WTC11 (cell line): ENCODE data around the gene POP4. TPM values are rescaled to one million over a fixed set of nuclear protein-coding genes. Genes with fewer than 3 reads are reported as not detected.

Experiments used
- ATAC-seq: fragments of 200-7000 bp; cut with Tn5 transposase; 2 replicates; pipeline ENCODE4 v1.10.0; 2021; ENCODE audit warnings: mild to moderate bottlenecking, moderate library complexity
- CTCF ChIA-PET: fragments of 300-600 bp; sonication (Branson Sonifier 250); formaldehyde crosslinking; loops from one replicate; lab custom pipeline; 2021; ENCODE audit warnings: antibody characterized with exemption; lab: Charles Lee
- POLR2A ChIA-PET: fragments of 350-600 bp; sonication (Branson Sonifier 250); formaldehyde crosslinking; loops from one replicate; lab custom pipeline; 2021; ENCODE audit warnings: antibody characterized with exemption; lab: Charles Lee
- DNase-seq: peaks from one replicate; pipeline ENCODE4 v3.0.0; 2021; ENCODE audit warnings: low spot score
- H3K27ac Mint-ChIP-seq: 2 replicates; pipeline ENCODE4 v1.8.0; 2021; ENCODE audit warnings: mixed read lengths
- H3K27me3 Mint-ChIP-seq: 2 replicates; pipeline ENCODE4 v1.8.0; 2021; ENCODE audit warnings: low read depth, mild to moderate bottlenecking, moderate library complexity, mixed read lengths
- H3K36me3 Mint-ChIP-seq: 2 replicates; pipeline ENCODE4 v1.8.0; 2021; ENCODE audit warnings: mixed read lengths
- H3K4me1 Mint-ChIP-seq: 2 replicates; pipeline ENCODE4 v1.8.0; 2022; ENCODE audit warnings: mixed read lengths
- H3K4me3 Mint-ChIP-seq: 2 replicates; pipeline ENCODE4 v1.8.0; 2021; ENCODE audit warnings: mild to moderate bottlenecking, moderate library complexity, mixed read lengths
- H3K9me3 Mint-ChIP-seq: 2 replicates; pipeline ENCODE4 v1.8.0; 2021; ENCODE audit warnings: mixed read lengths
- ATF1 ChIP-seq: sonication (generic); formaldehyde crosslinking; IDR thresholded peaks from 2 replicates; pipeline ENCODE4 v1.8.1; 2023; ENCODE audit warnings: mild to moderate bottlenecking, moderate library complexity, missing genetic modification reagents
- CBFB ChIP-seq: sonication (generic); formaldehyde crosslinking; IDR thresholded peaks from 2 replicates; pipeline ENCODE4 v1.8.1; 2022; ENCODE audit warnings: mild to moderate bottlenecking, low read depth, missing genetic modification reagents
- CREM ChIP-seq: sonication (generic); formaldehyde crosslinking; IDR thresholded peaks from 2 replicates; pipeline ENCODE4 v1.8.1; 2022; ENCODE audit warnings: mild to moderate bottlenecking, missing genetic modification reagents, moderate library complexity
- ETV6 ChIP-seq: sonication (generic); formaldehyde crosslinking; IDR thresholded peaks from 2 replicates; pipeline ENCODE4 v1.8.1; 2022; ENCODE audit warnings: mild to moderate bottlenecking, missing genetic modification reagents
- FOXP1 ChIP-seq: sonication (generic); formaldehyde crosslinking; IDR thresholded peaks from 2 replicates; pipeline ENCODE4 v1.8.0; 2022; ENCODE audit warnings: missing genetic modification reagents, mild to moderate bottlenecking, moderate library complexity, borderline replicate concordance
- NFYB ChIP-seq: sonication (generic); formaldehyde crosslinking; conservative IDR thresholded peaks from 2 replicates; pipeline ENCODE4 v1.8.0; 2022; ENCODE audit warnings: low read depth, missing genetic modification reagents
- SOX15 ChIP-seq: fragments of 250-450 bp; sonication (Bioruptor Pico); IDR thresholded peaks from 2 replicates; pipeline ENCODE4 v1.9.0; 2021; ENCODE audit warnings: mild to moderate bottlenecking
- SP1 ChIP-seq: sonication (generic); formaldehyde crosslinking; conservative IDR thresholded peaks from 2 replicates; pipeline ENCODE4 v1.8.1; 2022; ENCODE audit warnings: missing genetic modification reagents
- TCF7 ChIP-seq: sonication (generic); formaldehyde crosslinking; IDR thresholded peaks from 2 replicates; pipeline ENCODE4 v1.8.0; 2022; ENCODE audit warnings: mild to moderate bottlenecking, low read depth, missing genetic modification reagents, moderate library complexity
- ZBTB21 ChIP-seq: sonication (generic); formaldehyde crosslinking; IDR thresholded peaks from 2 replicates; pipeline ENCODE4 v1.8.1; 2023; ENCODE audit warnings: mild to moderate bottlenecking, missing genetic modification reagents, borderline replicate concordance
- ZNF396 ChIP-seq: fragments of 250-450 bp; sonication (Bioruptor Pico); IDR thresholded peaks from 2 replicates; pipeline ENCODE4 v1.8.0; 2021; ENCODE audit warnings: mild to moderate bottlenecking, moderate library complexity, borderline replicate concordance
- ZNF416 ChIP-seq: fragments of 250-450 bp; sonication (Bioruptor Pico); IDR thresholded peaks from 2 replicates; pipeline ENCODE4 v1.9.0; 2021; ENCODE audit warnings: mild to moderate bottlenecking, inconsistent platforms
- total RNA-seq: library from RNA; stranded (reverse); gene quantifications from 3 replicates; pipeline ENCODE4 v1.2.3, GENCODE V29; 2021
- TF ChIP-seq, protein P1 (sequence below): sonication (generic); formaldehyde crosslinking; conservative IDR thresholded peaks from 2 replicates; pipeline ENCODE4 v1.8.1; 2023; ENCODE audit warnings: mild to moderate bottlenecking, low read depth, missing genetic modification reagents, moderate library complexity
- TF ChIP-seq, protein P2 (sequence below): fragments of 200-600 bp; IDR thresholded peaks from 2 replicates; pipeline ENCODE4 v1.8.0; 2022; ENCODE audit warnings: antibody characterized with exemption
- TF ChIP-seq, protein P3 (sequence below): sonication (generic); formaldehyde crosslinking; IDR thresholded peaks from 2 replicates; pipeline ENCODE4 v1.8.1; 2023; ENCODE audit warnings: mild to moderate bottlenecking, moderate library complexity, missing genetic modification reagents
- TF ChIP-seq, protein P4 (sequence below): sonication (generic); formaldehyde crosslinking; IDR thresholded peaks from 2 replicates; pipeline ENCODE4 v1.8.1; 2023; ENCODE audit warnings: mild to moderate bottlenecking, missing genetic modification reagents, moderate library complexity
- TF ChIP-seq, protein P5 (sequence below): fragments of 250-450 bp; sonication (Bioruptor Pico); conservative IDR thresholded peaks from 2 replicates; pipeline ENCODE4 v1.9.0; 2021; ENCODE audit warnings: mild to moderate bottlenecking
- TF ChIP-seq, protein P6 (sequence below): sonication (generic); formaldehyde crosslinking; IDR thresholded peaks from 2 replicates; pipeline ENCODE4 v1.8.0; 2023; ENCODE audit warnings: mild to moderate bottlenecking, missing genetic modification reagents

The POP4 gene
- total RNA-seq, 1 experiment from 2014 or later, result 46.7 TPM

DNA sequence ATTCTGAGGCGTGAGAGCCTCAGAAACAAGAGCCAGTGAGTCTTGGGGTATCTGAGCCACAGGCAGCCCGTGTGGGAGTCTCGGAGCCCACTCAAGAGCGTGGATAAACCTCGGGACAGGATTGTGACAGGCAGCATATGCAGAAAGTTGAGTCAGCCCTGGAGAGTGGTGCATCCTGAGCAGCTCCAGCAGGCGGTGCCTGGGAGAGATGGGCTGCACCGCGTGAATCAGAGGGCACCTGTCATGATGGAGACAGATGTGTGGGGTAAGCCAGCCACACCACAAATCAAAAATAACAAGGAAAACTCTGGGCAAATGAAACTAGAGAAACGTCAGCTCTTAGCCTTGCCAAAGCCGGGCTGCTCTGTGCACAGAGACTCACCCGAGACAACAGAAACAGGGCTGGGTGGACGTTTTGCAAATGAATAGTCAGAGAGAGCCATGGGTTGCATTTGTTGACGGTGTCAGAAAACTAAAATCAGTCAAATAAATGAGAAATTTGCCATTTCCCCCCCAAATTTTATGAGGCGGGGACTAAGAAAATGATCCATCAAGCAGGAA lies 30.0 kb upstream of the POP4 start:
- peaks cover 8% of the 10 kb centered on the region; the same call in 1 of the 2 replicates for H3K27me3 Mint-ChIP-seq
- CTCF ChIA-PET, result interaction anchor here (1.3 to 1.5 kb wide), 3 partner anchors 46 to 328 kb away, joined by 3 read pairs; no protein-coding TSS in a partner anchor
- TF ChIP-seq ZNF416 (CRISPR knock-in tag) (no peak), ZBTB21 (no peak), SOX15 (CRISPR knock-in tag) (no peak), FOXP1 (CRISPR knock-in tag) (no peak), CBFB (CRISPR knock-in tag) (no peak), ZNF396 (CRISPR knock-in tag) (no peak), SP1 (CRISPR knock-in tag) (no peak), ATF1 (CRISPR knock-in tag) (no peak), NFYB (no peak)
- TF ChIP-seq, protein P1, sequence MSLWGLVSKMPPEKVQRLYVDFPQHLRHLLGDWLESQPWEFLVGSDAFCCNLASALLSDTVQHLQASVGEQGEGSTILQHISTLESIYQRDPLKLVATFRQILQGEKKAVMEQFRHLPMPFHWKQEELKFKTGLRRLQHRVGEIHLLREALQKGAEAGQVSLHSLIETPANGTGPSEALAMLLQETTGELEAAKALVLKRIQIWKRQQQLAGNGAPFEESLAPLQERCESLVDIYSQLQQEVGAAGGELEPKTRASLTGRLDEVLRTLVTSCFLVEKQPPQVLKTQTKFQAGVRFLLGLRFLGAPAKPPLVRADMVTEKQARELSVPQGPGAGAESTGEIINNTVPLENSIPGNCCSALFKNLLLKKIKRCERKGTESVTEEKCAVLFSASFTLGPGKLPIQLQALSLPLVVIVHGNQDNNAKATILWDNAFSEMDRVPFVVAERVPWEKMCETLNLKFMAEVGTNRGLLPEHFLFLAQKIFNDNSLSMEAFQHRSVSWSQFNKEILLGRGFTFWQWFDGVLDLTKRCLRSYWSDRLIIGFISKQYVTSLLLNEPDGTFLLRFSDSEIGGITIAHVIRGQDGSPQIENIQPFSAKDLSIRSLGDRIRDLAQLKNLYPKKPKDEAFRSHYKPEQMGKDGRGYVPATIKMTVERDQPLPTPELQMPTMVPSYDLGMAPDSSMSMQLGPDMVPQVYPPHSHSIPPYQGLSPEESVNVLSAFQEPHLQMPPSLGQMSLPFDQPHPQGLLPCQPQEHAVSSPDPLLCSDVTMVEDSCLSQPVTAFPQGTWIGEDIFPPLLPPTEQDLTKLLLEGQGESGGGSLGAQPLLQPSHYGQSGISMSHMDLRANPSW, result no peak
- TF ChIP-seq, protein P2, sequence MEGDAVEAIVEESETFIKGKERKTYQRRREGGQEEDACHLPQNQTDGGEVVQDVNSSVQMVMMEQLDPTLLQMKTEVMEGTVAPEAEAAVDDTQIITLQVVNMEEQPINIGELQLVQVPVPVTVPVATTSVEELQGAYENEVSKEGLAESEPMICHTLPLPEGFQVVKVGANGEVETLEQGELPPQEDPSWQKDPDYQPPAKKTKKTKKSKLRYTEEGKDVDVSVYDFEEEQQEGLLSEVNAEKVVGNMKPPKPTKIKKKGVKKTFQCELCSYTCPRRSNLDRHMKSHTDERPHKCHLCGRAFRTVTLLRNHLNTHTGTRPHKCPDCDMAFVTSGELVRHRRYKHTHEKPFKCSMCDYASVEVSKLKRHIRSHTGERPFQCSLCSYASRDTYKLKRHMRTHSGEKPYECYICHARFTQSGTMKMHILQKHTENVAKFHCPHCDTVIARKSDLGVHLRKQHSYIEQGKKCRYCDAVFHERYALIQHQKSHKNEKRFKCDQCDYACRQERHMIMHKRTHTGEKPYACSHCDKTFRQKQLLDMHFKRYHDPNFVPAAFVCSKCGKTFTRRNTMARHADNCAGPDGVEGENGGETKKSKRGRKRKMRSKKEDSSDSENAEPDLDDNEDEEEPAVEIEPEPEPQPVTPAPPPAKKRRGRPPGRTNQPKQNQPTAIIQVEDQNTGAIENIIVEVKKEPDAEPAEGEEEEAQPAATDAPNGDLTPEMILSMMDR, result no peak
- TF ChIP-seq, protein P3, sequence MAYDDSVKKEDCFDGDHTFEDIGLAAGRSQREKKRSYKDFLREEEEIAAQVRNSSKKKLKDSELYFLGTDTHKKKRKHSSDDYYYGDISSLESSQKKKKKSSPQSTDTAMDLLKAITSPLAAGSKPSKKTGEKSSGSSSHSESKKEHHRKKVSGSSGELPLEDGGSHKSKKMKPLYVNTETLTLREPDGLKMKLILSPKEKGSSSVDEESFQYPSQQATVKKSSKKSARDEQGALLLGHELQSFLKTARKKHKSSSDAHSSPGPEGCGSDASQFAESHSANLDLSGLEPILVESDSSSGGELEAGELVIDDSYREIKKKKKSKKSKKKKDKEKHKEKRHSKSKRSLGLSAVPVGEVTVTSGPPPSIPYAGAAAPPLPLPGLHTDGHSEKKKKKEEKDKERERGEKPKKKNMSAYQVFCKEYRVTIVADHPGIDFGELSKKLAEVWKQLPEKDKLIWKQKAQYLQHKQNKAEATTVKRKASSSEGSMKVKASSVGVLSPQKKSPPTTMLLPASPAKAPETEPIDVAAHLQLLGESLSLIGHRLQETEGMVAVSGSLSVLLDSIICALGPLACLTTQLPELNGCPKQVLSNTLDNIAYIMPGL (CRISPR knock-in tag), result no peak
- H3K36me3 Mint-ChIP-seq, result no peaks in the 10 kb centered on the region
- no peak overlapping the region for H3K4me3 Mint-ChIP-seq
- no peak overlapping the region for H3K27ac Mint-ChIP-seq
- peaks cover 19% of the 10 kb centered on the region for H3K4me1 Mint-ChIP-seq
- DNase-seq (no peak), ATAC-seq (peak; percentile 48; the same call in 1 of the 2 replicates)
- POLR2A ChIA-PET, result interaction anchor here (0.6 kb wide), 1 partner anchor 910 kb away, joined by 3 read pairs; no protein-coding TSS in a partner anchor
- no peaks in the 10 kb centered on the region for H3K9me3 Mint-ChIP-seq

DNA sequence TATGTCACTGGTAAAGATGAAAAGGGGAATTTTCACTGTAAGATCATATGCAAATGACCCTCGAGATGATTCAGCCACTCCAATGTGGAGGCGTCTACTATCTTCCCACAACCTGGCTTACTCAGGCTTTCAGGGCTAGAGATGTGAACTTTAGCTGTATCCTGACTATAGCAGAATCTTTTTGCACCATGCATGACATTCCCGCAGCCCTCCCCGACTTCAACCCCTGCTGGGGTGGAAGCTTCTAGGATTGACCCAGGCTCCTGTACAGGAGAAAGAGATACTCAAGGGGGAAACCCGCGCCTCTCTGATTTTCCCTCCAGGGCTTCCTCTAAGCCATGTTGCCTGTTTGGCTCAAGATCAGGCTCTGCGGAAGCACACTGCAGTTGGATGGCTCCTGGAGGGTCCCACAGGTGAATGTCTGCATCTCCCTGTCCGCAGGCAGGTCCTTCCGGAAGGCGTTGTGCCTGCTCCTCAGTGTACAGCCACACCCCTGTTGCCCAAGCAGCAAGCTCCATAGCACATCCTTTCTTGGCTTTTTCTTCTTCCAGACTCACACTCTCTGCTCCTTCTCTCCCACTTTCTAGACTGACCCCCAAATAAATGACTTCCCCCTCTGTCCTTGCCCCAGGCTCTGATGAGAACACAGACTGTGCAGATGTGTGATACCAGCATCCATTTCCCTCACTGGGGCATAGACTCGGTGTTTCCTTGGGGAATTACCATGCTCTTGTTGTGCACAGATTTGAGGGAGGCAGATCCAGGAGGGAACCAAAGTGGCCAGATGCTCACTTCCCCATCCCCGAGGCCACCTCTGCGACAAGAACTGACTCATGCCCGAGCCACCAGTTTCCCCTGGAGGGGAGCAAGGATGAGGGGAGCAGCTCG lies 29.1 kb upstream of the POP4 start:
- CTCF ChIA-PET, result interaction anchor here (1.5 kb wide), 1 partner anchor 162 kb away, joined by 3 read pairs; no protein-coding TSS in a partner anchor
- no peak for ATAC-seq
- Mint-ChIP-seq H3K4me1 (peaks cover 19% of the 10 kb centered on the region), H3K27ac (no peak overlapping the region), H3K27me3 (peaks cover 8% of the 10 kb centered on the region; the same call in 1 of the 2 replicates), H3K4me3 (no peak overlapping the region), H3K36me3 (no peaks in the 10 kb centered on the region), H3K9me3 (no peaks in the 10 kb centered on the region)
- DNase-seq, result no peak
- POLR2A ChIA-PET, result no interaction called here
- TF ChIP-seq ZBTB21 (no peak), CREM (CRISPR knock-in tag) (no peak), TCF7 (CRISPR knock-in tag) (no peak)

DNA sequence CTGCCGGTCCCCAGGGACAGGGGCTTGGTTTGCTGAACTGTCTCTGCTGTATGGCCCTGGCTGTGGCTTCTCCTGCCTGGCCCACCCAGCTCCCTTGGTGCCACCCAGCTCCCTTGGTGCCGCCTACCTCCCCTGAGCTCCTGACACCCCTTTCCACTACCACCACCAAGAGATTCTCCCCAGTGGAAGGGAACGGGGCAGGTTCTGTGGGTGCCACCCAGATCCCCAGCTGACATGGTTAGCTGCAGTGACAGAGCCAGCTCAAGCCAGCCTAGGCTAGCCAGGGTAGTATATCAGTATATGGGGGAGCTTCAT lies 28.5 kb upstream of the POP4 start:
- Mint-ChIP-seq H3K4me3 (no peak overlapping the region), H3K9me3 (no peaks in the 10 kb centered on the region), H3K27me3 (peaks cover 8% of the 10 kb centered on the region; the same call in 1 of the 2 replicates), H3K27ac (no peak overlapping the region), H3K36me3 (no peaks in the 10 kb centered on the region), H3K4me1 (peaks cover 19% of the 10 kb centered on the region)
- ATAC-seq (no peak), DNase-seq (no peak)
- POLR2A ChIA-PET, result no interaction called here
- CTCF ChIA-PET, result no interaction called here
- TF ChIP-seq, protein P4, sequence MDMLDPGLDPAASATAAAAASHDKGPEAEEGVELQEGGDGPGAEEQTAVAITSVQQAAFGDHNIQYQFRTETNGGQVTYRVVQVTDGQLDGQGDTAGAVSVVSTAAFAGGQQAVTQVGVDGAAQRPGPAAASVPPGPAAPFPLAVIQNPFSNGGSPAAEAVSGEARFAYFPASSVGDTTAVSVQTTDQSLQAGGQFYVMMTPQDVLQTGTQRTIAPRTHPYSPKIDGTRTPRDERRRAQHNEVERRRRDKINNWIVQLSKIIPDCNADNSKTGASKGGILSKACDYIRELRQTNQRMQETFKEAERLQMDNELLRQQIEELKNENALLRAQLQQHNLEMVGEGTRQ (CRISPR knock-in tag), result no peak
- TF ChIP-seq, protein P5, sequence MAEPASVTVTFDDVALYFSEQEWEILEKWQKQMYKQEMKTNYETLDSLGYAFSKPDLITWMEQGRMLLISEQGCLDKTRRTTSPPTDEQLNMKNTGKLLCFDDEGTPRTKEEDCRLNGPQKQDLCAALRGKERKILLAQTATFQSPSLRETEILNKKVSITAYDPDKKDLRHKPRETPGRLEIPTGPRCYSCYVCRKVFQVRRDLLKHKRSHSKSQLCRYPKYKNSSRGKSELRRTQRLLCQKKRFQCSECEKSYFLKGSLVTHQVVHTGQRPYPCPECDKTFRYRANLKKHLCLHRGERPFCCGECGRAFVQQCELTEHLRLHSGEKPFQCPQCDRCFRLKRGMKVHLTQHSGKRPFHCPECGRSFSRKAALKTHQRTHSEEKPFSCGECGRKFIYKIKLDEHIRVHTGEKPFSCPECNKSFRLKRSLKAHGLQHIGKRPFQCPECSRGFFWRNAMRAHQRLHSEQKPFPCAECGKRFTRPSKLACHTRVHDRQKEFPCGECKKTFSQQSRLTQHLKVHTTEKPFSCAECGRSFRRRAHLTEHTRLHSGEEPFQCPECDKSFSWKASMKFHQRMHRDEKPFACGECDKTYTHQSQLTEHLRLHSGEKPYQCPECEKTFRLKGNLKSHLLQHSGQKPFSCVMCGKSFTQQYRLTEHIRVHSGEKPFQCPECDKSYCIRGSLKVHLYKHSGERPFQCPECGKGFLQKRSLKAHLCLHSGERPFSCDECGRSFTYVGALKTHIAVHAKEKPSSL (CRISPR knock-in tag), result no peak
- TF ChIP-seq NFYB (no peak), ETV6 (CRISPR knock-in tag) (no peak), ATF1 (CRISPR knock-in tag) (no peak)
- TF ChIP-seq, protein P6, sequence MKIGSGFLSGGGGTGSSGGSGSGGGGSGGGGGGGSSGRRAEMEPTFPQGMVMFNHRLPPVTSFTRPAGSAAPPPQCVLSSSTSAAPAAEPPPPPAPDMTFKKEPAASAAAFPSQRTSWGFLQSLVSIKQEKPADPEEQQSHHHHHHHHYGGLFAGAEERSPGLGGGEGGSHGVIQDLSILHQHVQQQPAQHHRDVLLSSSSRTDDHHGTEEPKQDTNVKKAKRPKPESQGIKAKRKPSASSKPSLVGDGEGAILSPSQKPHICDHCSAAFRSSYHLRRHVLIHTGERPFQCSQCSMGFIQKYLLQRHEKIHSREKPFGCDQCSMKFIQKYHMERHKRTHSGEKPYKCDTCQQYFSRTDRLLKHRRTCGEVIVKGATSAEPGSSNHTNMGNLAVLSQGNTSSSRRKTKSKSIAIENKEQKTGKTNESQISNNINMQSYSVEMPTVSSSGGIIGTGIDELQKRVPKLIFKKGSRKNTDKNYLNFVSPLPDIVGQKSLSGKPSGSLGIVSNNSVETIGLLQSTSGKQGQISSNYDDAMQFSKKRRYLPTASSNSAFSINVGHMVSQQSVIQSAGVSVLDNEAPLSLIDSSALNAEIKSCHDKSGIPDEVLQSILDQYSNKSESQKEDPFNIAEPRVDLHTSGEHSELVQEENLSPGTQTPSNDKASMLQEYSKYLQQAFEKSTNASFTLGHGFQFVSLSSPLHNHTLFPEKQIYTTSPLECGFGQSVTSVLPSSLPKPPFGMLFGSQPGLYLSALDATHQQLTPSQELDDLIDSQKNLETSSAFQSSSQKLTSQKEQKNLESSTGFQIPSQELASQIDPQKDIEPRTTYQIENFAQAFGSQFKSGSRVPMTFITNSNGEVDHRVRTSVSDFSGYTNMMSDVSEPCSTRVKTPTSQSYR (CRISPR knock-in tag), result no peak
